Rectal smooth muscle tissue (tissue), 1 donor: Measurements from ENCODE around the gene ALOX5AP.

Experiments used
- H3K27ac ChIP-seq: one replicate; pipeline ENCODE4 v1.7.0; 2013; ENCODE audit warnings: low read depth, low read length, inconsistent platforms
- H3K27me3 ChIP-seq: one replicate; pipeline ENCODE4 v1.7.0; 2013; ENCODE audit warnings: low read length; ENCODE audit not compliant: control insufficient read depth, insufficient read depth
- H3K36me3 ChIP-seq: one replicate; pipeline ENCODE4 v1.7.0; 2013; ENCODE audit warnings: low read length; ENCODE audit not compliant: control insufficient read depth, insufficient read depth
- H3K4me1 ChIP-seq: one replicate; pipeline ENCODE4 v1.7.0; 2013; ENCODE audit warnings: low read length; ENCODE audit not compliant: control insufficient read depth, insufficient read depth
- H3K4me3 ChIP-seq: one replicate; pipeline ENCODE4 v1.7.0; 2013; ENCODE audit warnings: low read length
- H3K9ac ChIP-seq: one replicate; pipeline ENCODE4 v1.7.0; 2013; ENCODE audit warnings: low read length

Gene ALOX5AP

GRCh38 chr13:30802953-30803478, 67.7 kb downstream of the ALOX5AP start:
- no peaks in the 10 kb centered on the region for H3K36me3 ChIP-seq
- no peak overlapping the region for H3K9ac ChIP-seq
- no peaks in the 10 kb centered on the region for H3K27me3 ChIP-seq
- H3K27ac ChIP-seq = peak overlapping the region; percentile 11
- H3K4me3 ChIP-seq = peak overlapping the region; percentile 65
- H3K4me1 ChIP-seq = no peaks in the 10 kb centered on the region

DNA sequence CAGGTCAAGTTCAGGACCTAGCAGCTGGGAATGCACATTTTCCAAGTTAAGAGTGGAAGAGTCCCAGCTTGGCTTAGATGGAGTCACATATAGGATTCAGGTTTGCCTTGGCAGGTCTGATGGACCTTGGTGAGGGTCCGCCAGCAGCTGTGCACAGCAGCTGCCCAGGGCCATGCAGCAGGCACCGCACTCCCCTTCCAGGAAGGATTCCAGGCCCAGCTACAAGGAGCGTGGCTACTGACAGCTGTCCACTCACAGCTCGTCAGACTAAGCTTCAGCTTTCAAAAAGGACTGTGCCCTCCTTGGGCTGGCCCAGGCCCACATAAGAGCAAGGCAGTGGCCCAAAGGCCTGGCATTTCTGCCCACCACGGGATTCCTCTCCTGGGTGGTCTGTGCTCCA, 68.4 kb downstream of the ALOX5AP start:
- peak overlapping the region; percentile 65 for H3K4me3 ChIP-seq
- no peak overlapping the region for H3K27ac ChIP-seq
- H3K9ac ChIP-seq = no peak overlapping the region

GRCh38 chr13:30804474-30804873, 69.1 kb downstream of the ALOX5AP start:
- Histone ChIP-seq H3K4me3 (no peak overlapping the region), H3K4me1 (no peaks in the 10 kb centered on the region), H3K9ac (no peak overlapping the region), H3K36me3 (no peaks in the 10 kb centered on the region), H3K27me3 (no peaks in the 10 kb centered on the region), H3K27ac (no peak overlapping the region)

More for the DNA sequence above, 68.4 kb downstream of the ALOX5AP start:
- no peaks in the 10 kb centered on the region for H3K27me3 ChIP-seq
- no peaks in the 10 kb centered on the region for H3K36me3 ChIP-seq
- no peaks in the 10 kb centered on the region for H3K4me1 ChIP-seq

DNA sequence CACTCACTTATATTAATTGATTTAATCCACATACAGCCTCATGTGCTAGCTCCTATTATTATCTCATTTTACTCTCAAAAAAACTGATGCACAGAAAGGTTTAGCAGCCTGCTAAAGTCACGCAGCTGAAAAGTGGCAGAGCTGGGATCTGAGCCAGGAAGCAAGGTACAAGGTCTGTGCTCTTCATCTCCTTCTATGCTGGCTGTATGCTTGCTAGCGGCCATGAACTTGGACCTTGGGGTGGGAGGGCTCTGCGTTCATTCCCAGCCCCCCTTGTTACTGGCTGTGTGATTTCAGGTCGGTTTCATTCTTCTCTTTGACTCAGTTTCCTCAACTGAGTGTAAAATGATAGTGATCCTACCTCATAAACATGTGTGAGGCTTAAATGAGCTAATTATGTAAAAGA, 69.8 kb downstream of the ALOX5AP start:
- H3K27me3 ChIP-seq = no peaks in the 10 kb centered on the region
- H3K36me3 ChIP-seq = no peaks in the 10 kb centered on the region
- no peak overlapping the region for H3K27ac ChIP-seq
- no peak overlapping the region for H3K9ac ChIP-seq
- no peaks in the 10 kb centered on the region for H3K4me1 ChIP-seq
- no peak overlapping the region for H3K4me3 ChIP-seq

DNA sequence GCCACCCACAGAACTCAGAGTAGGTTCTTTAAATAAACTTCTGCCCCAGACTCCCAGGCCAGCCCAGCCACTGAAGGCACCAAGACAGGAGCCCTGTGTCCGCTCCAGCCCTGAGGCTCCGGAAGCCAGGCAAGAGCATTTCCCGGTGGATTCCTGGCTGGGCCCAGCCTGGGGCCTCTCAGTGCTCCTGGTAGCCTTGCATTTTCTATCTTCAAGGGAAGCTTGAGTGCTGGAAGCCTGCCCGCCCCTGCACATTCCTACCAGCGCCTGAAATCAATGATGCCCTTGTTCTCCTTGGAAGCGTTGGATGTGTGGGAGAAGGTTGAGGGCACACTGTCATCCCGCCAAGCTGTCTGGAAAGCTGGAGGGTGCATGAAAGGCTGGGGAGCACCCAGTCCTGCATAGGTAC, 70.3 kb downstream of the ALOX5AP start:
- Histone ChIP-seq H3K27me3 (no peaks in the 10 kb centered on the region), H3K27ac (no peak overlapping the region), H3K4me3 (no peak overlapping the region), H3K4me1 (no peaks in the 10 kb centered on the region), H3K9ac (no peak overlapping the region), H3K36me3 (no peaks in the 10 kb centered on the region)

DNA sequence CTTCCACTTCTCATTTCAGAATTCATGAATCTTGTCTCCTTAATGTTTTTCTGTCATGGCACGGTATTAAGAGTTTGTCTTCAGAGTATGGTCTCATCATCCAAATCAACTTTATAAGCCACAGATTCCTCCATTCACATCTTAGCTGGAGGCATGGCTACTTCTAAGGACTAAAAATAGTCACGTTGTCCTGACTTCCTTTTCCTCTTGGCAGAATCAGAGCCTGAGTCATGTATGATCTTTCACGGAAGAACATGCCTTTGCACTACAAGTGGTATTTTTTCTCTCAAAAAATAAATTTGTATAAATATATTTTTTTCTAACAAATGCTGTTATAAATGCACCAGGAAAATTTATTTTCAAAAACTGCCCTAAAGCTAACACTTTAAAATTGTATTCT, 71.4 kb downstream of the ALOX5AP start:
- Histone ChIP-seq H3K36me3 (no peaks in the 10 kb centered on the region), H3K9ac (no peak overlapping the region), H3K4me3 (no peak overlapping the region), H3K27ac (no peak overlapping the region), H3K27me3 (no peaks in the 10 kb centered on the region), H3K4me1 (no peaks in the 10 kb centered on the region)

DNA sequence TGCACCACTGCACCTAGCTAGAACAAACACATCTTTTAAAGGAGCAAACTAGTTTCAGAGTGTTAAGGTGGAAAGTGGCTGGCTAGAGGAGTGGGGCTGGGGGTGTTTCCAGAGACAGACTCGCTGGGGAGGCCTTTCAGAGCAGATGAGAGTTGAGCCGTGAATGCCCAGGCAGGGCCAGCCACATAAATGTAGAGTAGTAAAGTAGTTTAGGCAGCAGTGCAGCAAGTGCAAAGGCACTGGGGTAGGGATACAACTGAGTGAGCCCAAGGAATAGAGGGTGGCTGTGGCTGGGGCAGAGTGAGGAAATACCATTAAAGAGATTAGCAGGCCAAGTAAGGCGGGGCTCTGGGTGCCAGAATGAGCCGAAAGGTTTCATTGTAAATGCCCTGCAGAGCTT, 72.0 kb downstream of the ALOX5AP start:
- no peaks in the 10 kb centered on the region for H3K27me3 ChIP-seq
- H3K36me3 ChIP-seq = no peaks in the 10 kb centered on the region
- no peak overlapping the region for H3K27ac ChIP-seq
- no peak overlapping the region for H3K4me3 ChIP-seq
- H3K4me1 ChIP-seq = no peaks in the 10 kb centered on the region
- H3K9ac ChIP-seq = no peak overlapping the region

DNA sequence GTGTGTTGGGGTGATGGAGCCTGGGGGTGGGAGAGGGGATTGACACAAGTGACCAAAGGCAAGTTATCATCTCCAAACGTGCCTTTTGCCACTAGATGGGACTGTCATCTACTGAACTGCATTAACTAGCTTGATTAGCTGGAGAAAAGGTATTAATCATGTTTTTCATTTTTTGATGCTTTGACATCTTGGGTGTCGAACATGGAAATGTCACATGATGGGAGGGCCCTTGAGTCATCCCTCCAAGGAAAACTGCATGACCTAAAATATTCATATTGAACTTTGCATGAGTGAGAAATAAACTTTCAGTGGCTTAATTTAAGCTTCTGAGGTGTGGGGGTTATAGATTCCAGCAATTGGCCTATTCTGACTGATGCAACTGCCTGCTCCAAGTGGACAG, 73.3 kb downstream of the ALOX5AP start:
- Histone ChIP-seq H3K27ac (no peak overlapping the region), H3K4me3 (no peak overlapping the region), H3K27me3 (no peaks in the 10 kb centered on the region), H3K9ac (no peak overlapping the region), H3K4me1 (no peaks in the 10 kb centered on the region), H3K36me3 (no peaks in the 10 kb centered on the region)

GRCh38 chr13:30809787-30810186, 74.4 kb downstream of the ALOX5AP start:
- H3K36me3 ChIP-seq = no peaks in the 10 kb centered on the region
- no peaks in the 10 kb centered on the region for H3K27me3 ChIP-seq
- no peaks in the 10 kb centered on the region for H3K4me1 ChIP-seq
- H3K27ac ChIP-seq = no peak overlapping the region
- no peak overlapping the region for H3K9ac ChIP-seq
- H3K4me3 ChIP-seq = no peak overlapping the region

DNA sequence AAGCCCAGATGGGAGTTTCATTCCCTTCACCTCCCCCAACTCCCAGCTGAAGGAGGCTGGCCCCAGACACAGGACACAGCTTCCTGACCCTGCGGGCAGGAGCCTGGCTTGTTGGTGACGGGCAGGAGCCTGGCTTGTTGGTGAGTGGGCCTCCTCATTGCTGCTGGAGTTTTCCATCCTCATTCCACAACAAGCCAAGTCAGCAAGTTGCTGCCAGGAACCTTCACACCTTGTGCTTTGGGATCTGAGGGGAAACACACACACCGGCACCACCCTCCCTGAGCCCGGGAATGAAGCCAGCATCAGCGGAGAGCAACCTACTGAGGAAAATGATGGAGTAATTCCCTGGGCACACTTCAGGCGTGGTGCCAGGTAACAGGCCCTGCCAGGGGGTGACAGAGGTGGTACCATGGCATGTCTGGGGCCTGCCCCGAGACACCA, 74.9 kb downstream of the ALOX5AP start:
- H3K27ac ChIP-seq = no peak overlapping the region
- no peak overlapping the region for H3K4me3 ChIP-seq
- no peak overlapping the region for H3K9ac ChIP-seq
- no peaks in the 10 kb centered on the region for H3K4me1 ChIP-seq
- no peaks in the 10 kb centered on the region for H3K27me3 ChIP-seq
- H3K36me3 ChIP-seq = no peaks in the 10 kb centered on the region

DNA sequence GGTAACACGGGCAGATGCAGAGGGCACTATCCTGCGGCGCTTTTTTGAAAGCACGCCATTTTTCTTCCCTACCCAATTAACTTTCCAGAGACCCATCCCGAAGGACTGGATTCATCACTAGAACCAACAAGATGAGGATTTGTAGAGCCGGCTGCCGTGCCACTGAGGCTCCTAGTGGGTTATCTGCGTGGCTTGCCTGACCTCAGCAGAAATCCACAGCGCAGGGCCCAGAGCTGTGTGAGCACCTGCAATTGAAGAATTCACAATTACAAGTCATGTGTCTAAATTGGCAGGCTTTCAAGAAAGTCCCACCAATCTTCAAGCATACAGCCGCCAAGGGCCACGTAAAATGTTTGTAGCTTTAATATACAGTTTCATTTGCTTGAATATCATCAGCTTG, 75.5 kb downstream of the ALOX5AP start:
- no peaks in the 10 kb centered on the region for H3K36me3 ChIP-seq
- no peak overlapping the region for H3K4me3 ChIP-seq
- H3K27me3 ChIP-seq = no peaks in the 10 kb centered on the region
- no peak overlapping the region for H3K27ac ChIP-seq
- H3K9ac ChIP-seq = no peak overlapping the region
- H3K4me1 ChIP-seq = no peaks in the 10 kb centered on the region
